SIG-M5 treated with dmso at 0.1 percent for 504 hours (cell line): ENCODE measurements around the gene FCHO2.

Experiments used
- DNase-seq: peaks from one replicate; lab custom pipeline; 2025; ENCODE audit not compliant: unreplicated experiment; lab: John Stamatoyannopoulos, UW

The FCHO2 gene

GRCh38 chr5:73028991-73029595, 73.3 kb downstream of the FCHO2 start:
- DNase-seq = no peak

DNA sequence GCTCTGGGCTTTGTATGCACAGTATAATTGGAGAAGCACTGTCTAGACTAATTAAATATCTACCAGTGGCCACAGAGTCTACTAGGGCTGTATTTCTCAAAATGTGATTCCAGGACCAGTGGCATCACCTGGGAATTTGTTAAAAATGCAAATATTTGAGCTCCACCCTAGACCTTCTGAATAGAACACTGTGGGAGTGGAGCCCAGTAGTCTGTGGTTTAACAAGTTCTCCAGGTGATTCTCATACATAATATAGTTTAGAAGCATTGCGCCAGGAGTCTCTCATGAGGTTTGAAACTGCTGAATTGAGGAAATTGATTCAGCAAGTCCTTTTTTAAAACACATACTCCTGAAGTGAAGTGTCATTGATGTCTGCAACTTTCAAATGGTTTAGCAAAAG, 74.7 kb downstream of the FCHO2 start:
- DNase-seq = peak; percentile 44

GRCh38 chr5:73030995-73031394, 75.2 kb downstream of the FCHO2 start:
- peak; percentile 50 for DNase-seq

DNA sequence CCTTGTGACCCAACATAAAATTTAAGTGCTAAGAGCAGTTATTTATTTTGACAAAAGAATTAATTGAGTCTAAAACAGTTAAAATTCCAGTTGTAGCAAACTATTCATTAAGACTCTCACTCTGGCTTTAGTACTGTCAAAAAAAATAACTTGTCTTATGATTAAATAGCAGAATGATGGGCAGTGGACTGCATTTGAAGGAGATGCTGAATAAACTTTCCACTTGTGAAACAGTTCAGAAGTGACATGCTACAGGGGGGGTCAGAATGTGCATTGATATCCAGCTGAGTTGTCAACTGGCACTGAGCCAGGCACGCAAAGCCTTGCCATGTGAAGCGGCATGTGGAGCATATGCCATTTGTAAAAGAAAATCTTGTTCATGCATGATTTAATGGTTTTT, 76.0 kb downstream of the FCHO2 start:
- DNase-seq = no peak

GRCh38 chr5:73032635-73033034, 76.8 kb downstream of the FCHO2 start:
- no peak for DNase-seq

GRCh38 chr5:73037545-73037944, 81.7 kb downstream of the FCHO2 start:
- no peak for DNase-seq

GRCh38 chr5:73039082-73039481, 83.2 kb downstream of the FCHO2 start:
- DNase-seq = no peak

DNA sequence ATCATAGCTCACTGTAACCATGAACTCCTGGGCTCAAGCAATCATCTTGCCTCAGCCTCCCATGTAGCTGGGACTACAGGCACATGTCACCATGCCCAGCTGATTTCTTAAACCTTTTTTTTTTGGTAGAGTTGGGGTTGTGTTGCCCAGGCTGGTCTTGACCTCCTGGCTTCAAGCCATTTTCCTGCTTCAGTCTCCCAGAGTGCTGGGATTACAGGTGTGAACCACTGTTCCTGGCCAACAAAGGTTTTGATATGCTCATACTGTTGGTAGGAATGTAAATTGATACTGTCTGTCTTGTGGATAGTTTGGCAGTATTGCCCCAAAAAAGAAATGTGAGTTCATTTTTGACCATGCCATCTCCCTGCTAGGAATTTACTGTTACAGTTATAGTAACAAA, 87.2 kb downstream of the FCHO2 start:
- no peak for DNase-seq

DNA sequence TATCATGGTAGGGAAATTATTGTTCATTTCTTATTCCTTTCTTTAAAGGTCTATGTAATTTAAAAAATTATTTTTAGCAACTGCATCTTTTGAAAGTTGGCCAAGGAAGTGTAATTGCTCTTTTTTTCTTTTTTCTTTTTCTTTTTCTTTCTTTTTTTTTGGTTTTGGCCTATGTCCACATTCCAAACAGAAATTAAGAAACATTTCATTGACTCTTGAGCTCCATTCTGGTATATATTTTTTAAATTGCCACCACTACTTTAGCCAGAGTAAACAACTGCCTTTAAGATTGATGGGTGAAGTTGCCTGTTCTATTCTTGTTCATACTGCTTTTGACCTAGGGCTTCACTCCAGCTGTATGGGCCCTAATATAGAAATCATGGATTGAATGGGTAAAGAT, 88.7 kb downstream of the FCHO2 start:
- DNase-seq = no peak

DNA sequence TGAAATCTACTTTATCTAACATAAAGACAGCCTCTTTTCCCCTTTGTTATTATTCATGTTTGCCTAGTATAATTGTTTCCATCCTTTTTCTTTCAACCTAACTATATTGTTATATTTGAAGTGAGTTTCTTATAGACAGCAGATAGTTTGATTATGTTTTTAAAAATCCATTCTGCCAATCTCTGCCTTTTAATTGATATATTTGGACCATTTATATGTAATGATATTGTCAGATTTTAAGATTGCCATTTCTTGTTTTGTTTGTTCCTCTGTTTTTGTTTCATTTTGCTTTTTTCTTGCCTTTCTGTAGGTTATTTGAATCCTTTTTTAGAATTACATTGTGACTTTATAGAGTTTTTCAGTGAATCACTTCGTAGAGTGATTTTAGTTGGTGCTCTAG, 89.8 kb downstream of the FCHO2 start:
- DNase-seq = no peak

DNA sequence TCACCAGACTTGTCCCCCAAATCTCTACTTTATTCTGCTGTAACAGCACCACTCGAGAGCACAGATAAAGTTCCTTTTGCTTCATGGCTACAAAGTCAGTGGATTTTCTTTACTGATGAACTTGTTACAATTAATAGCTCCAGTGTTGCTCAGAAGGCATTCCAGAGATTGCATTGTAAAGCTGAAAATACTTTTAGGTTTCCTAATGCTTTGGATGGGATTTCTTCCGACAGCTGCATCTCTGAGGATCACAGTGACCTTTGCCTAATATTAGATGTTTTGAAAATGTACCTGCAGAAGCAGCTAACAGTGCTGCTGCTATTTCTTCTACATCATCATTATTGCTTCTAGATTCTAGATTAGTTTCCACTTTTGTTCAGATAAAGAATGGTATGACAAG, 105.8 kb downstream of the FCHO2 start:
- DNase-seq = no peak

- no peak for DNase-seq
Observed at GRCh38 chr5:73066466-73066865, 110.6 kb downstream of the FCHO2 start.

DNA sequence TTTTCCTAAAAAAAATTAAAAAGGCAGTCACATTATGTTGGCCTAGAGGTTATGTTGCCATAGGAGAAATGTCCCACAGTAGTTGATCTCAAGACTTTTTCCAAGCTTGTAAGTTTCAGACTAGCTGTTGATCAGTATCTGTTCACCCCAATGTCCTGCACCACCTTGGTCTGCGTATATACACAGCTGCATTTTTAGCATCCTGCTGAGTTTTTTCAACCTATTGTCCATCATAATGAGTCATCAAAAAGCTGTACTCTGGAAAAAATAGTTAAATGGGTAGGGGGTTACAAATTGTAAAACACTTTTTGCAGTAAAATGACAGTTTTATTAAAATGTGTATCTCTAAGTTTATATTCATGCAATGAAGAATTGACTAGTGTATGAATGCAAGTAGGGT, 111.4 kb downstream of the FCHO2 start:
- DNase-seq = no peak

GRCh38 chr5:73081093-73081492, 125.3 kb downstream of the FCHO2 start:
- no peak for DNase-seq

DNA sequence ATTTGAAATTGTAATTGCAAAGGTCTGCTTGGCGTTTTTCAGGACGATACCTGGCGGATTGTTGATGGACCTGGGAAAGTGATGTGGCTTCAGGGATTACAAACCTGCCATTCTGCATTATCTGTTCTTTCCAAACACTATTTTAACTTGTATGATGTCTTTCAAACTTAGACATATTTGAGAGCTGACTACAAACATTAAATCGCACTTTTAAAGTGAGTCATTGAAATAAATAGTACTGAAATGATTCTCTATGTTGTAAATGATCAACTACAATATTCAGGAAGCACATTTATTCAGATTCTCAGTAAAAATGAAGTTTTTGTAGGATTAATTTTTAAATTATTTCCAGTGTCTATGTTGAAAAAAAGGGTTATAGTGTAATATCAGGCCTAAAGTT, 132.2 kb downstream of the FCHO2 start:
- no peak for DNase-seq

DNA sequence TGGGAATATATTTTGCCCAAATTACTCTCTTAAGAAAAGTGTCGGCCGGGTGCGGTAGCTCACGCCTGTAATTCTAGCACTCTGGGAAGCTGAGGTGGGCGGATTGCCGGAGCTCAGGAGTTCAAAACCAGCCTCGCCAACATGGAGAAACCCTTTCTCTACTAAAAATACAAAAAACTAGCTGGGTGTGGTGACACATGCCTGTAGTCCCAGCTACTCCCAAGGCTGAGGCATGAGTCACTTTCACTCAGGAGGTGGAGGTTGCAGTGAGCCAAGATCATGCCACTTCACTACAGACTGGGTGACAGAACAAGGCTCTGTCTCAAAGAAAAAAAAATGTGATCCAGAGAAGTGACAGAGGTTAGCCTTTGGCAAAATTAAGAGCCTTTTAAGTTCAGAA, 138.1 kb downstream of the FCHO2 start:
- DNase-seq = no peak

GRCh38 chr5:73094415-73094814, 138.6 kb downstream of the FCHO2 start:
- no peak for DNase-seq

GRCh38 chr5:73095564-73096238, 139.9 kb downstream of the FCHO2 start:
- no peak for DNase-seq

DNA sequence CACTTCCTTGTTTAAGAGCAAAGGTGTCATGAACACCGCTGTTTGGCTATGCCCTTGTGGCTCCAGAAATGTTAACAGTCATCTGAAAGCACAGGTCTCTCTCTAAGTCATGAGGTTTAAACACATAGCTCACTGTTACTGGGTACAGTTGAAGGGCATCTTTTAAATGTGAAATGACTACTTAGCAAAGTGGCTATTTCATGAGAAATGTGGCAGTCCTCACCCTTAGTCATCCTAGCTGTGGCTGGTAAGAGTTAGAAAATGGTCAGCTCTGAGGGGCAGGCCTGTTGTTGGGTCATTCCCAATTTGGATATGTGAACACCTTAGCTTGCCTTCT, 140.4 kb downstream of the FCHO2 start:
- no peak for DNase-seq

GRCh38 chr5:73097740-73098139, 141.9 kb downstream of the FCHO2 start:
- DNase-seq = no peak

DNA sequence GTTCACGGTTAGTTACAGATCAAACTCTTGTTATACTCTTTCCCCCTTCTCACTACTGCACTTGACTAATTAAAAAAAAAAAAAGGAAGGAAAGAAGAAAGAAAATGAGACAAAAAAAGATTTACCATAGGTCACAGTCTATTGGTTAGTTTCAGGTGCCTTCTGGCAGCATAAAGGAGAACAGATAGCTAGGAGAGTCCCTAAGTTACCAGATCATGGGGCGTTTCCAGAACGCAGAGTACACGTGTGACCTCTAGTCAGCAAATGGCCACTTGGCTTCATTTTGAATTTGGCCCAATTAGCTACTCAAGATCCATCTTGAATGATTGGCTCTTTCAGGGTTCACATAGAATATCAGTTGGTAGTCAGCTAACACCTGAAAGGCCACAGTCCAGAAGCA, 144.3 kb downstream of the FCHO2 start:
- no peak for DNase-seq

DNA sequence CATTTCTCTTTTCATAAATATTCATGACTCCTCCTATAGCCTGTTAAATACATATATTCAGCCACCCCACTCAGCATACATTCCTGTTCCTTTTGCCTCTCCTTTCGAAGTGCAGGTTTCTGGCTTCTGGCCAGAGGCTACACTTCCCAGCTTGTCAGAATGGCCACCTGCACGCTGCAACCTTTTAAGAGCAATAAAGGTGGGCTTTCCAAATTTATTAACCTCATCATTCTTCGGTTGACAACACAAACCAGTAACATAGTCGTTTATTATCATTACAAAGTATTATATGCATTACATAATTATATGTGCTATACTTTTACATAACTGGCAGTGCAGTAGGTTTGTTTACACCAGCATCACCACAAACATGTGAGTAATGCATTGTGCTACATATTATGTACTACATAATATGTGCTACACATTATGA, 148.0 kb downstream of the FCHO2 start:
- DNase-seq = no peak

- no peak for DNase-seq
Observed at GRCh38 chr5:73104326-73104725, 148.5 kb downstream of the FCHO2 start.
